ENCODE measurements around the gene ARHGAP4. TPM values are rescaled to one million over a fixed set of nuclear protein-coding genes. Genes with fewer than 3 reads are reported as not detected.

Gene ARHGAP4
- 8.1 TPM for total RNA-seq

GRCh38 chrX:153925739-153926551 is at the start of gene ARHGAP4:
Gene ARHGAP4 (minus strand): TSS chrX:153926264. CDS start chrX:153926202, 62 bp downstream.
- no peak for ATAC-seq

GRCh38 chrX:153974726-153975286 is 48.7 kb upstream of the ARHGAP4 start:
- no peak for DNase-seq (ENCODE audit: low spot score)
- ATAC-seq = no peak

More at GRCh38 chrX:153925739-153926551, at the start of gene ARHGAP4:
- DNase-seq (ENCODE audit: low spot score) = no peak

- DNase-seq (ENCODE audit: low spot score) (no peak), ATAC-seq (no peak)
Measured at GRCh38 chrX:153974003-153974725, 48.1 kb upstream of the ARHGAP4 start.

- no peak for DNase-seq (ENCODE audit: low spot score)
Measured at GRCh38 chrX:153973127-153974002, 47.3 kb upstream of the ARHGAP4 start.

GRCh38 chrX:153972368-153973126 is 46.5 kb upstream of the ARHGAP4 start, which contains the start of gene TMEM187:
Gene TMEM187 (plus strand): TSS chrX:153972754. CDS start chrX:153982063, 9,309 bp downstream.
- peak; percentile 63 for ATAC-seq
- peak; percentile 86 for DNase-seq (ENCODE audit: low spot score)

More at GRCh38 chrX:153973127-153974002, 47.3 kb upstream of the ARHGAP4 start:
- no peak for ATAC-seq

GRCh38 chrX:153971450-153972367 is 45.6 kb upstream of the ARHGAP4 start, which contains the start of gene HCFC1:
Gene HCFC1 (minus strand): TSS chrX:153971818. CDS start chrX:153970840, 978 bp downstream.
- ATAC-seq (peak; percentile 64), DNase-seq (ENCODE audit: low spot score) (peak; percentile 89)

GRCh38 chrX:153971124-153971449 is 45.0 kb upstream of the ARHGAP4 start:
- ATAC-seq (peak; percentile 67), DNase-seq (ENCODE audit: low spot score) (peak; percentile 87)

- DNase-seq (ENCODE audit: low spot score) (peak; percentile 54), ATAC-seq (peak; percentile 17)
Measured at GRCh38 chrX:153970357-153971123, 44.5 kb upstream of the ARHGAP4 start.

- no peak for DNase-seq (ENCODE audit: low spot score)
- no peak for ATAC-seq
Measured at GRCh38 chrX:153969904-153970356, 43.9 kb upstream of the ARHGAP4 start.

- no peak for DNase-seq (ENCODE audit: low spot score)
- no peak for ATAC-seq
Measured at GRCh38 chrX:153969125-153969903, 43.2 kb upstream of the ARHGAP4 start.

- ATAC-seq = no peak
- DNase-seq (ENCODE audit: low spot score) = no peak
Measured at GRCh38 chrX:153968754-153969124, 42.7 kb upstream of the ARHGAP4 start.

GRCh38 chrX:153968255-153968654 is 42.2 kb upstream of the ARHGAP4 start:
- ATAC-seq (no peak), DNase-seq (ENCODE audit: low spot score) (no peak)

- DNase-seq (ENCODE audit: low spot score) = no peak
- no peak for ATAC-seq
Measured at GRCh38 chrX:153967536-153968224, 41.6 kb upstream of the ARHGAP4 start.

- ATAC-seq (no peak), DNase-seq (ENCODE audit: low spot score) (no peak)
Measured at GRCh38 chrX:153966841-153967535, 40.9 kb upstream of the ARHGAP4 start.

GRCh38 chrX:153966283-153966688 is 40.2 kb upstream of the ARHGAP4 start:
- ATAC-seq (peak; percentile 61), DNase-seq (ENCODE audit: low spot score) (peak; percentile 77)

- no peak for DNase-seq (ENCODE audit: low spot score)
Measured at GRCh38 chrX:153965406-153965805, 39.3 kb upstream of the ARHGAP4 start.

More at GRCh38 chrX:153965406-153965805, 39.3 kb upstream of the ARHGAP4 start:
- no peak for ATAC-seq

Data from left lobe of liver (tissue), 2 donors.